GM12878 (cell line): ENCODE data around the gene TRMU. TPM values are rescaled to one million over a fixed set of nuclear protein-coding genes. Genes with fewer than 3 reads are reported as not detected.
A peak's percentile ranks its signal among the peaks of the same experiment; 100 is the strongest.

Experiments used
- ATAC-seq: fragments of 200-7000 bp; cut with Tn5 transposase; 3 replicates; pipeline ENCODE4 v1.9.1; 2020; ENCODE audit warnings: mild to moderate bottlenecking, moderate library complexity
- BruUV-seq: library from RNA; stranded (reverse); fragments of 400-500 nt; replicated peaks from 2 replicates; lab custom pipeline; 2021; lab: Mats Ljungman, UMichigan
- CTCF ChIA-PET: fragments of 300-600 bp; sonication (Branson Sonifier 250); formaldehyde crosslinking; extraction: SDS; loops from one replicate; lab custom pipeline; 2021; ENCODE audit warnings: inconsistent platforms; lab: Yijun Ruan, JAX
- POLR2A ChIA-PET: fragments of 350-600 bp; formaldehyde crosslinking; extraction: SDS; loops from one replicate; lab custom pipeline; 2021; ENCODE audit warnings: inconsistent platforms; lab: Charles Lee
- RAD21 ChIA-PET: fragments of 300-600 bp; sonication (Branson Sonifier 250); formaldehyde crosslinking; loops from one replicate; lab custom pipeline; 2023; ENCODE audit warnings: antibody characterized with exemption; ENCODE audit not compliant: unreplicated experiment; lab: Charles Lee
- SMC1A ChIA-PET: fragments of 300-600 bp; sonication (Branson Sonifier 250); formaldehyde crosslinking; loops from one replicate; lab custom pipeline; 2023; ENCODE audit not compliant: unreplicated experiment, uncharacterized antibody; lab: Charles Lee
- DNase-seq: peaks from one replicate; pipeline ENCODE4 v3.0.0-alpha.2; 2011; ENCODE audit warnings: low read depth, low spot score
- FAIRE-seq: peaks from 3 replicates; lab custom pipeline; 2011; peaks lifted over from hg19 to GRCh38; lab: Jason Lieb, UNC
- H2AFZ ChIP-seq: 2 replicates; pipeline ENCODE4 v1.6.0; 2011; ENCODE audit warnings: low read depth, low read length, control low read depth; ENCODE audit not compliant: control insufficient read depth
- H3K27ac ChIP-seq: 2 replicates; pipeline ENCODE4 v1.5.1; 2011; ENCODE audit warnings: control low read depth; ENCODE audit not compliant: control insufficient read depth, insufficient read depth
- H3K27me3 ChIP-seq, 2 experiments: replicated peaks in 1 of 2; 2 replicates each; pipeline versions ENCODE4 v1.6.0 to v1.6.1; 2011; ENCODE audit warnings: low read length in 1 of 2; ENCODE audit not compliant: control insufficient read depth in 2 of 2, insufficient read depth in 2 of 2
- H3K36me3 ChIP-seq, 2 experiments: 2 replicates each; pipeline ENCODE4 v1.5.1; 2011; ENCODE audit warnings: low read length in 1 of 2; ENCODE audit not compliant: control insufficient read depth in 2 of 2, insufficient read depth in 2 of 2
- H3K4me1 ChIP-seq: 2 replicates; pipeline ENCODE4 v1.6.1; 2011; ENCODE audit warnings: mild to moderate bottlenecking, low read length, moderate library complexity, mixed read lengths; ENCODE audit not compliant: control insufficient read depth, insufficient read depth
- H3K4me2 ChIP-seq: 2 replicates; pipeline ENCODE4 v1.6.0; 2011; ENCODE audit warnings: control low read depth; ENCODE audit not compliant: control insufficient read depth, insufficient read depth
- H3K4me3 ChIP-seq: fragments of 200-600 bp; sonication (generic); 2 replicates; pipeline ENCODE4 v1.5.1; 2016
- H3K79me2 ChIP-seq: 2 replicates; pipeline ENCODE4 v1.6.0; 2011; ENCODE audit warnings: low read length; ENCODE audit not compliant: control insufficient read depth, insufficient read depth
- H3K9ac ChIP-seq: 2 replicates; pipeline ENCODE4 v1.8.0; 2011; ENCODE audit warnings: low read length, control low read depth, mixed read lengths; ENCODE audit not compliant: control insufficient read depth, insufficient read depth
- H3K9me3 ChIP-seq: replicated peaks from 3 replicates; pipeline ENCODE4 v1.5.1; 2011; ENCODE audit warnings: mild to moderate bottlenecking, low read length; ENCODE audit not compliant: control insufficient read depth, insufficient read depth
- H4K20me1 ChIP-seq: 2 replicates; pipeline ENCODE4 v1.6.0; 2011; ENCODE audit not compliant: control insufficient read depth, insufficient read depth
- BCLAF1 ChIP-seq: fragments of 450-650 bp; IDR thresholded peaks from 2 replicates; pipeline ENCODE4 v1.6.1; 2017; ENCODE audit warnings: antibody characterized with exemption, mild to moderate bottlenecking, moderate library complexity
- KLF5 ChIP-seq: fragments of 450-650 bp; IDR thresholded peaks from 2 replicates; pipeline ENCODE4 v1.6.1; 2014; ENCODE audit warnings: mild to moderate bottlenecking; ENCODE audit not compliant: partially characterized antibody
- MYC ChIP-seq: IDR thresholded peaks from 2 replicates; pipeline ENCODE4 v1.6.1; 2011; ENCODE audit warnings: mild to moderate bottlenecking, low read length, moderate library complexity, inconsistent platforms; ENCODE audit not compliant: insufficient read depth, insufficient replicate concordance, insufficient read length, severe bottlenecking
- NR2F1 ChIP-seq: fragments of 450-650 bp; conservative IDR thresholded peaks from 2 replicates; pipeline ENCODE4 v1.6.1; 2017; ENCODE audit warnings: mild to moderate bottlenecking
- RAD21 ChIP-seq: IDR thresholded peaks from 2 replicates; pipeline ENCODE4 v1.6.1; 2011; ENCODE audit warnings: mild to moderate bottlenecking, low read depth, low read length, moderate library complexity; ENCODE audit not compliant: insufficient read depth
- RBBP5 ChIP-seq: fragments of 200-600 bp; sonication (generic); conservative IDR thresholded peaks from 2 replicates; pipeline ENCODE4 v1.6.1; 2016
- SIN3A ChIP-seq: IDR thresholded peaks from 2 replicates; pipeline ENCODE4 v1.6.1; 2012; ENCODE audit warnings: low read depth, low read length, improper control_type of control experiment
- SMARCA5 ChIP-seq: fragments of 450-650 bp; IDR thresholded peaks from 2 replicates; pipeline ENCODE4 v1.6.1; 2017; ENCODE audit warnings: mild to moderate bottlenecking
- TARDBP ChIP-seq: IDR thresholded peaks from 2 replicates; pipeline ENCODE4 v1.6.1; 2016; ENCODE audit warnings: borderline replicate concordance
- ZNF384 ChIP-seq: IDR thresholded peaks from 2 replicates; pipeline ENCODE4 v1.6.1; 2012; ENCODE audit warnings: low read depth, mild to moderate bottlenecking, low read length, improper control_type of control experiment, borderline replicate concordance
- ZNF622 ChIP-seq: fragments of 450-650 bp; IDR thresholded peaks from 2 replicates; pipeline ENCODE4 v1.6.1; 2017; ENCODE audit warnings: mild to moderate bottlenecking, inconsistent platforms
- WGBS: methylation state at CpG from one replicate; pipeline ENCODE4 v1.1.6; 2016; ENCODE audit warnings: low lambda C conversion rate; ENCODE audit not compliant: insufficient replicate concordance, insufficient coverage; ENCODE audit errors: missing lambda C conversion rate; 5-methylcytosine and 5-hydroxymethylcytosine counted together
- in situ Hi-C: fragments of 300-500 bp; cut with MboI; formaldehyde crosslinking; loops from 9 replicates; pipeline ENCODE4 v1.14.3; 2018; ENCODE audit warnings: mixed read lengths
- intact Hi-C: fragments of 100-400 bp; cut with micrococcal nuclease; formaldehyde crosslinking; loops from one replicate; pipeline ENCODE4 v1.14.2; 2022; ENCODE audit not compliant: unreplicated experiment
- polyA plus RNA-seq, 11 experiments: library from polyadenylated mRNA; depleted of rRNA in 4 of 11; unstranded in 6 of 11; stranded (reverse) in 5 of 11; fragments of >200 nt; fragmentation: Nextera tagmentation in 4 of 11; fragmentation: Illumina TruSeq in 1 of 11; extraction: Ambion mirVana in 4 of 11; extraction: Trizol in 1 of 11; gene quantifications; 1 replicate in 1 of 11; 2 replicates in 10 of 11; pipeline versions ENCODE4 v1.2.1 to v1.2.3, GENCODE V29; 2011 to 2016; ENCODE audit warnings: inconsistent platforms in 2 of 11, missing spikeins in 2 of 11, low read depth in 1 of 11
- total RNA-seq, 4 experiments: library from RNA; depleted of rRNA in 3 of 4; stranded (reverse); fragments of >200 nt in 3 of 4; fragmentation: Illumina TruSeq in 1 of 4; extraction: Trizol in 1 of 4; gene quantifications; 2 replicates each; pipeline versions ENCODE4 v1.2.1 to v1.2.3, GENCODE V29; 2013 to 2021
- TF ChIP-seq, protein P1 (sequence below): fragments of 450-650 bp; formaldehyde crosslinking; IDR thresholded peaks from 2 replicates; pipeline ENCODE4 v1.4.0; 2022; ENCODE audit warnings: mild to moderate bottlenecking, moderate library complexity

The TRMU gene
- total and polyA plus RNA-seq, 10 of the 15 experiments (the other 5 are each of a cell fraction or from before 2014, with no cell fraction given): 3.5 to 57.0 (median 44.0) TPM

DNA sequence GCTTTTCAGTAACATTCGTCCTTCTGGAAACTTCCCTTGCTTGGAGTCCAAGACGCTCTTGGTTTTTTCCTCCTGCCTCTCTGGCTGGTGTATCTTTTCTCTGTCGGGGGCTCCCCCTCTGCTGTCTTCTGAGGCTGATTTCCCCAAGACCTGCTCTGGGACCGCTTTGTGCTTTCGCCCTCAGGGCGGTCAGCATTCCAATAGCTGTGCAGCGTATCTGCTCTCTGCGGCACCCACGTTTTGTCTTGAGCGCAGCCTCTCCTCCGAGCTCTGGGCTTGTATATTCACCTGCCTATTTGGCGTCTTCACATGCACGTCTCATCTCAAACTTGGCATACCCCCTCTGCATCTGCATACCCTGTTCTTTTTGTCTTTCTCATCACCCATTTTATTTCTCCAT, 36.4 kb upstream of the TRMU start:
- no TSS peak for BruUV-seq
- DNase-seq (no peak), ATAC-seq (no peak), FAIRE-seq (no peak)
- peaks cover 44% of the 10 kb centered on the region for H3K79me2 ChIP-seq
- RAD21 ChIA-PET: no interaction called here
- H3K4me2 ChIP-seq: peak overlapping the region; percentile 63
- POLR2A ChIA-PET: interaction anchor here (0.8 to 1.0 kb wide), 2 partner anchors 14 to 37 kb away, joined by 4 to 5 read pairs; no protein-coding TSS in a partner anchor
- H4K20me1 ChIP-seq: no peaks in the 10 kb centered on the region
- CTCF ChIA-PET: interaction anchor here (1.2 kb wide), 1 partner anchor 69 kb away, joined by 3 read pairs; no protein-coding TSS in a partner anchor
- SMC1A ChIA-PET: no interaction called here
- H3K27me3 ChIP-seq: no peaks in the 10 kb centered on the region
- no peak for TF ChIP-seq KLF5
- no peak for TF ChIP-seq BCLAF1
- TF ChIP-seq RAD21: no peak
- no peak for TF ChIP-seq TARDBP
- TF ChIP-seq ZNF622: no peak
- no peak for TF ChIP-seq ZNF384
- TF ChIP-seq, protein P1, sequence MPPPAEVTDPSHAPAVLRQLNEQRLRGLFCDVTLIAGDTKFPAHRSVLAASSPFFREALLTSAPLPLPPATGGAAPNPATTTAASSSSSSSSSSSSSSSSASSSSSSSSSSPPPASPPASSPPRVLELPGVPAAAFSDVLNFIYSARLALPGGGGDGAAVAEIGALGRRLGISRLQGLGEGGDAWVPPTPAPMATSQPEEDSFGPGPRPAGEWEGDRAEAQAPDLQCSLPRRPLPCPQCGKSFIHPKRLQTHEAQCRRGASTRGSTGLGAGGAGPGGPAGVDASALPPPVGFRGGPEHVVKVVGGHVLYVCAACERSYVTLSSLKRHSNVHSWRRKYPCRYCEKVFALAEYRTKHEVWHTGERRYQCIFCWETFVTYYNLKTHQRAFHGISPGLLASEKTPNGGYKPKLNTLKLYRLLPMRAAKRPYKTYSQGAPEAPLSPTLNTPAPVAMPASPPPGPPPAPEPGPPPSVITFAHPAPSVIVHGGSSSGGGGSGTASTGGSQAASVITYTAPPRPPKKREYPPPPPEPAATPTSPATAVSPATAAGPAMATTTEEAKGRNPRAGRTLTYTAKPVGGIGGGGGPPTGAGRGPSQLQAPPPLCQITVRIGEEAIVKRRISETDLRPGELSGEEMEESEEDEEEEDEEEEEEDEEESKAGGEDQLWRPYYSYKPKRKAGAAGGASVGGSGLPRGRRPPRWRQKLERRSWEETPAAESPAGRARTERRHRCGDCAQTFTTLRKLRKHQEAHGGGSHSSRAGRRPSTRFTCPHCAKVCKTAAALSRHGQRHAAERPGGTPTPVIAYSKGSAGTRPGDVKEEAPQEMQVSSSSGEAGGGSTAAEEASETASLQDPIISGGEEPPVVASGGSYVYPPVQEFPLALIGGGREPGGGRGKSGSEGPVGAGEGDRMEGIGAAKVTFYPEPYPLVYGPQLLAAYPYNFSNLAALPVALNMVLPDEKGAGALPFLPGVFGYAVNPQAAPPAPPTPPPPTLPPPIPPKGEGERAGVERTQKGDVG (CRISPR knock-in tag): no peak
- no peak for TF ChIP-seq SIN3A
- no peak for TF ChIP-seq RBBP5
- no peak for TF ChIP-seq MYC
- no peak for TF ChIP-seq SMARCA5
- TF ChIP-seq NR2F1: no peak
- TF ChIP-seq, all 136 proteins: peak for 0
- Histone ChIP-seq H3K4me1 (peaks cover 16% of the 10 kb centered on the region), H3K4me3 (no peak overlapping the region), H3K36me3 (peaks cover 5 to 16% of the 10 kb centered on the region in 2 experiments), H2AFZ (no peak overlapping the region), H3K27ac (no peak overlapping the region), H3K9me3 (no peaks in the 10 kb centered on the region), H3K9ac (no peak overlapping the region)
- over 99% methylated on average over 13 of the region's 13 CpGs for WGBS
- in situ Hi-C loops (no loop called here), intact Hi-C loops (loop anchor here (5.0 kb wide), 2 partner anchors 47 to 177 kb away; partner anchors contain the start of gene CDPF1)
